Nephron progenitor cell (in vitro differentiated cells): ENCODE results near the gene SMG7.

Experiments used
- DNase-seq: peaks from one replicate; pipeline ENCODE4 v3.0.0; 2021
- H3K27ac Mint-ChIP-seq: 2 replicates; pipeline ENCODE4 v1.8.0; 2021; ENCODE audit warnings: mild to moderate bottlenecking, moderate library complexity, mixed read lengths
- H3K27me3 Mint-ChIP-seq: 2 replicates; pipeline ENCODE4 v1.8.0; 2021; ENCODE audit warnings: mild to moderate bottlenecking, low read depth, mixed read lengths; ENCODE audit not compliant: poor library complexity
- H3K36me3 Mint-ChIP-seq: 2 replicates; pipeline ENCODE4 v1.8.0; 2021; ENCODE audit warnings: low read depth, mixed read lengths
- H3K4me1 Mint-ChIP-seq: 2 replicates; pipeline ENCODE4 v1.8.0; 2021; ENCODE audit warnings: mixed read lengths
- H3K4me3 Mint-ChIP-seq: 2 replicates; pipeline ENCODE4 v1.8.0; 2021; ENCODE audit warnings: mild to moderate bottlenecking, moderate library complexity, mixed read lengths
- H3K9me3 Mint-ChIP-seq: 2 replicates; pipeline ENCODE4 v1.8.0; 2021; ENCODE audit warnings: mild to moderate bottlenecking, moderate library complexity, mixed read lengths
- TF ChIP-seq, protein P1 (sequence below): fragments of 200-600 bp; sonication (generic); IDR thresholded peaks from 2 replicates; pipeline ENCODE4 v1.5.0; 2021; ENCODE audit warnings: antibody characterized with exemption

The SMG7 gene

DNA sequence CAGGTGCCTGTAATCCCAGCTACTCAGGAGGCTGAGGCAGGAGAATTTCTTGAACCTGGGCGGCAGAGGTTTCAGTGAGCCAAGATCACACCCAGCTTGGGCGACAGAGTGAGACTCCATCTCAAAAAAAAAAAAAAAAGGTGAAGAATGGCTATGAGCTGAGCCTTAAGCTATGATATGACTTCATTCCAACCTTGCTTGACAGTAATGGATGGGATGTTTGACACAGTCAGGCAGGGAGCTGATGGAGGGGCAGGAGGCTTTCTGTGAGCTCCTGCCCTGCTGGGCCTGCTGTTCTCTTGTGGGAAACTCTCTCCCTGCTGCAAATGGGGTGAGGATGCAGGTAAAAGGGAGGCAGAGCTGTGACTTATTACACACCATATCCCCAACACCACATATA, 90.4 kb downstream of the SMG7 start:
- TF ChIP-seq, protein P1, sequence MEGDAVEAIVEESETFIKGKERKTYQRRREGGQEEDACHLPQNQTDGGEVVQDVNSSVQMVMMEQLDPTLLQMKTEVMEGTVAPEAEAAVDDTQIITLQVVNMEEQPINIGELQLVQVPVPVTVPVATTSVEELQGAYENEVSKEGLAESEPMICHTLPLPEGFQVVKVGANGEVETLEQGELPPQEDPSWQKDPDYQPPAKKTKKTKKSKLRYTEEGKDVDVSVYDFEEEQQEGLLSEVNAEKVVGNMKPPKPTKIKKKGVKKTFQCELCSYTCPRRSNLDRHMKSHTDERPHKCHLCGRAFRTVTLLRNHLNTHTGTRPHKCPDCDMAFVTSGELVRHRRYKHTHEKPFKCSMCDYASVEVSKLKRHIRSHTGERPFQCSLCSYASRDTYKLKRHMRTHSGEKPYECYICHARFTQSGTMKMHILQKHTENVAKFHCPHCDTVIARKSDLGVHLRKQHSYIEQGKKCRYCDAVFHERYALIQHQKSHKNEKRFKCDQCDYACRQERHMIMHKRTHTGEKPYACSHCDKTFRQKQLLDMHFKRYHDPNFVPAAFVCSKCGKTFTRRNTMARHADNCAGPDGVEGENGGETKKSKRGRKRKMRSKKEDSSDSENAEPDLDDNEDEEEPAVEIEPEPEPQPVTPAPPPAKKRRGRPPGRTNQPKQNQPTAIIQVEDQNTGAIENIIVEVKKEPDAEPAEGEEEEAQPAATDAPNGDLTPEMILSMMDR, result no peak
- peaks cover 5% of the 10 kb centered on the region for H3K36me3 Mint-ChIP-seq
- no peaks in the 10 kb centered on the region for H3K9me3 Mint-ChIP-seq
- no peaks in the 10 kb centered on the region for H3K4me1 Mint-ChIP-seq
- H3K27me3 Mint-ChIP-seq, result peaks cover 5% of the 10 kb centered on the region
- H3K4me3 Mint-ChIP-seq, result no peak overlapping the region
- peak overlapping the region; percentile 64 for H3K27ac Mint-ChIP-seq
- DNase-seq, result no peak

GRCh38 chr1:183565261-183565660, 93.0 kb downstream of the SMG7 start:
- no peak for DNase-seq
- H3K9me3 Mint-ChIP-seq, result no peaks in the 10 kb centered on the region
- H3K4me1 Mint-ChIP-seq, result peaks cover 13% of the 10 kb centered on the region
- H3K4me3 Mint-ChIP-seq, result no peak overlapping the region
- H3K27me3 Mint-ChIP-seq, result peaks cover 5% of the 10 kb centered on the region
- no peaks in the 10 kb centered on the region for H3K36me3 Mint-ChIP-seq
- H3K27ac Mint-ChIP-seq, result no peak overlapping the region
- TF ChIP-seq, protein P1, result no peak

DNA sequence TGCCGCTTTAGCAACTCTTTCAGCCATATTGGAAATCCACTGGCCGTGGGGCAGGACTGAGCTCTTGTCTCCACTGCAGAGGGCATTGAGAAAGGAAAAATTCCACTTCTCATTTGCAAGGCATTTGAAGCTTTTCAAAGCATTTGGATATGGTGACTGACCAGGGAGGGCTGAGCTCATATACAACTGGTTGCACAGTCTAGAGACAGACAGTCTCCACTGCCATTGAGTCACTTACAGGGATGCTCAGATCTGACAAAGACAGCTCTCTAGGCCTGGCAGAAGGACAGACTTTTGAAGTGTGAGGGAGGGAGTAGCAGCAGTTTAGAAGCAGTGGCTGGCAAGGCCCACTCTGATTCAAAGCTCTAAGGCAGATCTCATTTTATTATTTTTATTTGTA, 93.7 kb downstream of the SMG7 start:
- DNase-seq, result no peak
- Mint-ChIP-seq H3K36me3 (no peaks in the 10 kb centered on the region), H3K9me3 (no peaks in the 10 kb centered on the region), H3K27ac (no peak overlapping the region), H3K27me3 (peaks cover 5% of the 10 kb centered on the region), H3K4me3 (no peak overlapping the region), H3K4me1 (peaks cover 13% of the 10 kb centered on the region)
- TF ChIP-seq, protein P1, result no peak

- Mint-ChIP-seq H3K27ac (no peak overlapping the region), H3K4me1 (peaks cover 13% of the 10 kb centered on the region), H3K27me3 (peaks cover 8% of the 10 kb centered on the region), H3K9me3 (no peaks in the 10 kb centered on the region), H3K4me3 (no peak overlapping the region), H3K36me3 (no peaks in the 10 kb centered on the region)
- no peak for DNase-seq
- TF ChIP-seq, protein P1, result no peak
Observed at GRCh38 chr1:183567584-183567983, 95.3 kb downstream of the SMG7 start.

GRCh38 chr1:183568176-183569021, 96.1 kb downstream of the SMG7 start:
- Mint-ChIP-seq H3K36me3 (no peaks in the 10 kb centered on the region), H3K9me3 (no peaks in the 10 kb centered on the region), H3K27me3 (peaks cover 9% of the 10 kb centered on the region), H3K27ac (no peak overlapping the region), H3K4me3 (no peak overlapping the region), H3K4me1 (peaks cover 13% of the 10 kb centered on the region)
- no peak for DNase-seq
- TF ChIP-seq, protein P1, result no peak

DNA sequence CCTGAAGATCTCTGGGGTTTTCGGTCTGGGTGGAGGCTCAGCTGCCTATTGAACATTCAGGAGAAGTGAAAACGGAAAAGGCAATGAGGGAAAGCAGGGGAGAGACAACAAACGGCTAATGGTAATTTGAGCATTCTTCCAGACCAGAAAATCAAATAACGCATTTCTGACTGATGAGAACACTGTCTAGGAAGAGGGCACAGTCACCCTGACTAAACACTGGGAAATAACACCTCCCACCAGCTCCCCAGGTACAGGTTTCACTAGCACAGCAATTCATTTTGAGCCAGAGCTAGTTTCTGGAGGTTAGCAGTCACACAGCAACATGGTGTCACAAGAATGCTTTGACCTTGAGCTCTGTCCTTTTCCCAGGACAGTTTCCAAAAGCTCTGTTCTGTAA, 96.8 kb downstream of the SMG7 start:
- no peak overlapping the region for H3K27ac Mint-ChIP-seq
- no peak for DNase-seq
- H3K9me3 Mint-ChIP-seq, result no peaks in the 10 kb centered on the region
- H3K4me3 Mint-ChIP-seq, result no peak overlapping the region
- H3K27me3 Mint-ChIP-seq, result peaks cover 6% of the 10 kb centered on the region
- H3K4me1 Mint-ChIP-seq, result peaks cover 13% of the 10 kb centered on the region
- no peaks in the 10 kb centered on the region for H3K36me3 Mint-ChIP-seq
- TF ChIP-seq, protein P1, result no peak
